ENCODE measurements around the gene TNRC6A. TPM values are rescaled to one million over a fixed set of nuclear protein-coding genes. Genes with fewer than 3 reads are reported as not detected.

TNRC6A gene
- total and polyA plus RNA-seq, 2 of the 13 experiments (the other 11 are each of a cell fraction or from before 2014, with no cell fraction given), result 30.9 to 43.6 TPM

GRCh38 chr16:24729243-24729950 is at the start of gene TNRC6A (continued):
- TF ChIP-seq ZBTB20 (CRISPR knock-in tag; IDR thresholded peaks at IDR 0.05; ENCODE audit: borderline replicate concordance, low read depth) (peak; percentile 47; the same call in 1 of the 2 replicates), XBP1 (CRISPR knock-in tag; IDR thresholded peaks at IDR 0.05) (0 out of 2 replicates have a peak, but pooled peaks have one; percentile 47), ZNF382 (CRISPR knock-in tag; IDR thresholded peaks at IDR 0.05; ENCODE audit: borderline replicate concordance) (no peak), ZFP90 (CRISPR knock-in tag; IDR thresholded peaks at IDR 0.05; ENCODE audit: borderline replicate concordance) (peak; percentile 51; the same call in 1 of the 2 replicates), POLR2G (IDR thresholded peaks at IDR 0.05; ENCODE audit: low read depth, low read length) (peak; percentile 82), HMGXB4 (CRISPR knock-in tag; IDR thresholded peaks at IDR 0.05; ENCODE audit: borderline replicate concordance in 1 of 2, low read depth in 1 of 2) (peak; percentile 77 to 85; a peak in 3 of 4 replicates), ZBTB7B (CRISPR knock-in tag; IDR thresholded peaks at IDR 0.05) (peak; percentile 71; the same call in 1 of the 2 replicates), MTERF4 (CRISPR knock-in tag; IDR thresholded peaks at IDR 0.05) (no peak), MIER3 (CRISPR knock-in tag; IDR thresholded peaks at IDR 0.05; ENCODE audit: borderline replicate concordance) (0 out of 2 replicates have a peak, but pooled peaks have one; percentile 27), THAP11 (CRISPR knock-in tag; IDR thresholded peaks at IDR 0.05) (peak; percentile 92), ZSCAN22 (CRISPR knock-in tag; IDR thresholded peaks at IDR 0.05) (peak; percentile 64; the same call in 1 of the 2 replicates), KDM5A (IDR thresholded peaks at IDR 0.05; ENCODE audit: borderline replicate concordance, low read length) (peak; percentile 78), SOX5 (CRISPR knock-in tag; IDR thresholded peaks at IDR 0.05; ENCODE audit: borderline replicate concordance) (peak; percentile 28; the same call in 1 of the 2 replicates), ZNF468 (CRISPR knock-in tag; IDR thresholded peaks at IDR 0.05) (no peak), AGO1 (IDR thresholded peaks at IDR 0.05; ENCODE audit: low read depth, low read length, poor library complexity, severe bottlenecking) (peak; percentile 42), ZNF264 (CRISPR knock-in tag; IDR thresholded peaks at IDR 0.05) (no peak), ZNF784 (CRISPR knock-in tag; IDR thresholded peaks at IDR 0.05; ENCODE audit: borderline replicate concordance) (peak; percentile 73; the same call in 1 of the 2 replicates), PHF20 (CRISPR knock-in tag; IDR thresholded peaks at IDR 0.05) (peak; percentile 84), SRY (CRISPR knock-in tag; IDR thresholded peaks at IDR 0.05) (peak; percentile 84), SIX4 (CRISPR knock-in tag; IDR thresholded peaks at IDR 0.05) (no peak), ETS1 (CRISPR knock-in tag; IDR thresholded peaks at IDR 0.05) (no peak), PHF8 (CRISPR knock-in tag; IDR thresholded peaks at IDR 0.05) (peak; percentile 88), TOPORS (CRISPR knock-in tag; IDR thresholded peaks at IDR 0.05) (no peak), JUNB (CRISPR knock-in tag; IDR thresholded peaks at IDR 0.05; ENCODE audit: borderline replicate concordance) (no peak), ZFAT (CRISPR knock-in tag; conservative IDR thresholded peaks at IDR 0.05) (no peak), SAFB2 (CRISPR knock-in tag; IDR thresholded peaks at IDR 0.05; ENCODE audit: borderline replicate concordance, low read depth) (peak; percentile 74)
